BLaER1 (cell line): ENCODE measurements around the gene DGKQ.
A peak's percentile ranks its signal among the peaks of the same experiment; 100 is the strongest.

Experiments used
- H3K27ac ChIP-seq: shearing (Covaris generic); formaldehyde crosslinking; 2 replicates; pipeline ENCODE4 v1.8.1; 2022
- H3K27me3 ChIP-seq: shearing (Covaris generic); formaldehyde crosslinking; 2 replicates; pipeline ENCODE4 v1.8.1; 2022
- H3K36me3 ChIP-seq: shearing (Covaris generic); formaldehyde crosslinking; 2 replicates; pipeline ENCODE4 v1.8.1; 2022
- H3K4me1 ChIP-seq: shearing (Covaris generic); formaldehyde crosslinking; 2 replicates; pipeline ENCODE4 v1.8.1; 2022
- H3K4me2 ChIP-seq: shearing (Covaris generic); formaldehyde crosslinking; 2 replicates; pipeline ENCODE4 v1.8.1; 2022
- H3K4me3 ChIP-seq: shearing (Covaris generic); formaldehyde crosslinking; 2 replicates; pipeline ENCODE4 v1.8.1; 2022
- H3K9ac ChIP-seq: shearing (Covaris generic); formaldehyde crosslinking; 2 replicates; pipeline ENCODE4 v1.8.1; 2022
- H3K9me3 ChIP-seq: shearing (Covaris generic); formaldehyde crosslinking; 2 replicates; pipeline ENCODE4 v1.8.1; 2022
- H4K20me1 ChIP-seq: shearing (Covaris generic); formaldehyde crosslinking; 2 replicates; pipeline ENCODE4 v1.8.1; 2022
- Cebpa-rat ChIP-seq: shearing (Covaris generic); IDR thresholded peaks from 2 replicates; pipeline ENCODE4 v1.8.1; 2022

DGKQ gene

GRCh38 chr4:988726-989721 is 15.7 kb upstream of the DGKQ start:
- H4K20me1 ChIP-seq, result peaks cover 69% of the 10 kb centered on the region
- H3K4me1 ChIP-seq, result peaks cover 42% of the 10 kb centered on the region
- no peaks in the 10 kb centered on the region for H3K27me3 ChIP-seq
- no peak overlapping the region for H3K9ac ChIP-seq
- no peak overlapping the region for H3K4me3 ChIP-seq
- H3K36me3 ChIP-seq, result peaks cover 33% of the 10 kb centered on the region; the same call in 1 of the 2 replicates
- H3K9me3 ChIP-seq, result no peaks in the 10 kb centered on the region
- H3K4me2 ChIP-seq, result peak overlapping the region; percentile 93
- TF ChIP-seq Cebpa-rat, result no peak
- H3K27ac ChIP-seq, result no peak overlapping the region

- Histone ChIP-seq H3K27me3 (no peaks in the 10 kb centered on the region), H3K36me3 (peaks cover 33% of the 10 kb centered on the region; the same call in 1 of the 2 replicates), H3K27ac (peak overlapping the region; percentile 70; the same call in 1 of the 2 replicates), H3K4me3 (peak overlapping the region; percentile 78), H3K9me3 (no peaks in the 10 kb centered on the region), H4K20me1 (peaks cover 57% of the 10 kb centered on the region), H3K4me2 (peak overlapping the region; percentile 93), H3K4me1 (peaks cover 42% of the 10 kb centered on the region), H3K9ac (peak overlapping the region; percentile 83)
- no peak for TF ChIP-seq Cebpa-rat
Measured at GRCh38 chr4:987624-988513, 14.5 kb upstream of the DGKQ start.

GRCh38 chr4:986879-987623 is 13.7 kb upstream of the DGKQ start, which contains the start of gene IDUA:
TSS of gene IDUA (plus strand) at chr4:987044. CDS start at chr4:987085, 41 bp downstream.
- peaks cover 49% of the 10 kb centered on the region for H4K20me1 ChIP-seq
- peak within 1 kb of the TSS; percentile 70 for H3K27ac ChIP-seq
- peaks cover 30% of the 10 kb centered on the region; the same call in 1 of the 2 replicates for H3K36me3 ChIP-seq
- no peaks in the 10 kb centered on the region for H3K9me3 ChIP-seq
- H3K27me3 ChIP-seq, result no peaks in the 10 kb centered on the region
- H3K4me1 ChIP-seq, result peaks cover 42% of the 10 kb centered on the region
- peak within 1 kb of the TSS; percentile 78 for H3K4me3 ChIP-seq
- peak within 1 kb of the TSS; percentile 83 for H3K9ac ChIP-seq
- TF ChIP-seq Cebpa-rat, result no peak
- peak within 1 kb of the TSS; percentile 93 for H3K4me2 ChIP-seq

- TF ChIP-seq Cebpa-rat, result no peak
- H3K9ac ChIP-seq, result peak overlapping the region; percentile 83
- H3K27me3 ChIP-seq, result no peaks in the 10 kb centered on the region
- peak overlapping the region; percentile 70 for H3K27ac ChIP-seq
- H3K4me1 ChIP-seq, result peaks cover 42% of the 10 kb centered on the region
- no peaks in the 10 kb centered on the region for H3K9me3 ChIP-seq
- peak overlapping the region; percentile 93 for H3K4me2 ChIP-seq
- peaks cover 43% of the 10 kb centered on the region for H4K20me1 ChIP-seq
- H3K36me3 ChIP-seq, result peaks cover 24% of the 10 kb centered on the region; the same call in 1 of the 2 replicates
- peak overlapping the region; percentile 78 for H3K4me3 ChIP-seq
Measured at GRCh38 chr4:986428-986878, 13.1 kb upstream of the DGKQ start.

- Histone ChIP-seq H3K36me3 (peaks cover 13% of the 10 kb centered on the region; the same call in 1 of the 2 replicates), H3K27ac (no peak overlapping the region), H3K4me1 (peaks cover 42% of the 10 kb centered on the region), H3K9me3 (no peaks in the 10 kb centered on the region), H4K20me1 (peaks cover 31% of the 10 kb centered on the region), H3K4me2 (peak overlapping the region; percentile 93), H3K4me3 (no peak overlapping the region), H3K27me3 (no peaks in the 10 kb centered on the region), H3K9ac (no peak overlapping the region)
- TF ChIP-seq Cebpa-rat, result no peak
Measured at GRCh38 chr4:985123-985830, 11.9 kb upstream of the DGKQ start.

- Histone ChIP-seq H3K9me3 (no peaks in the 10 kb centered on the region), H3K4me3 (no peak overlapping the region), H3K27me3 (no peaks in the 10 kb centered on the region), H4K20me1 (peaks cover 23% of the 10 kb centered on the region), H3K36me3 (peaks cover 5% of the 10 kb centered on the region; the same call in 1 of the 2 replicates), H3K4me1 (peaks cover 42% of the 10 kb centered on the region), H3K4me2 (peak overlapping the region; percentile 93), H3K9ac (no peak overlapping the region), H3K27ac (no peak overlapping the region)
- TF ChIP-seq Cebpa-rat, result no peak
Measured at GRCh38 chr4:984336-985054, 11.1 kb upstream of the DGKQ start.

- TF ChIP-seq Cebpa-rat, result no peak
- H3K4me2 ChIP-seq, result no peak overlapping the region
Measured at GRCh38 chr4:982814-983213, 9.4 kb upstream of the DGKQ start.

GRCh38 chr4:982291-982690 is 8.9 kb upstream of the DGKQ start:
- no peak for TF ChIP-seq Cebpa-rat
- Histone ChIP-seq H4K20me1 (peaks cover 1% of the 10 kb centered on the region), H3K36me3 (no peaks in the 10 kb centered on the region), H3K4me3 (no peak overlapping the region), H3K27ac (no peak overlapping the region), H3K4me2 (no peak overlapping the region), H3K9ac (no peak overlapping the region), H3K9me3 (no peaks in the 10 kb centered on the region), H3K4me1 (peaks cover 21% of the 10 kb centered on the region), H3K27me3 (no peaks in the 10 kb centered on the region)

More at GRCh38 chr4:982814-983213, 9.4 kb upstream of the DGKQ start:
- Histone ChIP-seq H4K20me1 (peaks cover 7% of the 10 kb centered on the region), H3K4me1 (peaks cover 26% of the 10 kb centered on the region), H3K27ac (no peak overlapping the region), H3K36me3 (no peaks in the 10 kb centered on the region), H3K4me3 (no peak overlapping the region), H3K9ac (0 out of 2 replicates have a peak overlapping the region, but pooled peaks have one; percentile 3), H3K9me3 (no peaks in the 10 kb centered on the region), H3K27me3 (no peaks in the 10 kb centered on the region)
